A549 (cell line): Measurements from ENCODE around the gene CDK5RAP2.

ENCODE experiments used
- CHD4 ChIP-seq: fragments of 200-600 bp; sonication (generic); IDR thresholded peaks from 2 replicates; pipeline ENCODE4 v1.6.1; 2016; ENCODE audit warnings: antibody characterized with exemption, mild to moderate bottlenecking, borderline replicate concordance
- CTCF ChIP-seq: fragments of >200 bp; sonication (Bioruptor Twin); formaldehyde crosslinking; IDR thresholded peaks from 3 replicates; pipeline ENCODE4 v1.5.1; 2016
- E2F6 ChIP-seq: IDR thresholded peaks from 2 replicates; pipeline ENCODE4 v1.6.1; 2012; ENCODE audit warnings: low read depth, borderline replicate concordance
- EP300 ChIP-seq, 2 experiments: fragments of >200 bp; sonication (Bioruptor Twin); formaldehyde crosslinking; IDR thresholded peaks; 2 replicates in 1 of 2; 3 replicates in 1 of 2; pipeline ENCODE4 v1.6.1; 2016 to 2017
- FOSL2 ChIP-seq, 2 experiments: fragments of 450-650 bp in 1 of 2; fragments of >200 bp in 1 of 2; sonication (Bioruptor Twin) in 1 of 2; formaldehyde crosslinking; IDR thresholded peaks; 2 replicates each; pipeline versions ENCODE4 v1.5.0 to v1.6.1; 2016 to 2020; ENCODE audit warnings: mild to moderate bottlenecking in 1 of 2, moderate library complexity in 1 of 2
- HDAC2 ChIP-seq: fragments of 200-600 bp; sonication (generic); IDR thresholded peaks from 2 replicates; pipeline ENCODE4 v1.6.1; 2016
- MAFK ChIP-seq: fragments of 450-650 bp; IDR thresholded peaks from 2 replicates; pipeline ENCODE4 v1.6.1; 2014; ENCODE audit not compliant: partially characterized antibody
- POLR2A ChIP-seq: IDR thresholded peaks from 2 replicates; pipeline ENCODE4 v1.6.1; 2012; ENCODE audit warnings: mild to moderate bottlenecking, low read length
- RAD21 ChIP-seq, 2 experiments: fragments of >200 bp in 1 of 2; sonication (Bioruptor Twin) in 1 of 2; formaldehyde crosslinking in 1 of 2; IDR thresholded peaks in 1 of 2; conservative IDR thresholded peaks in 1 of 2; 2 replicates in 1 of 2; 3 replicates in 1 of 2; pipeline ENCODE4 v1.6.1; 2012 to 2018; ENCODE audit warnings: inconsistent platforms in 1 of 2
- RARB ChIP-seq: fragments of 250-450 bp; sonication (Bioruptor Pico); IDR thresholded peaks from 2 replicates; pipeline ENCODE4 v1.8.0; 2021; ENCODE audit warnings: mild to moderate bottlenecking, moderate library complexity
- SMC3 ChIP-seq: fragments of >200 bp; sonication (Bioruptor Twin); formaldehyde crosslinking; IDR thresholded peaks from 3 replicates; pipeline ENCODE4 v1.6.1; 2018; ENCODE audit warnings: inconsistent platforms

- no peak for TF ChIP-seq POLR2A
- TF ChIP-seq CTCF: no peak
- no peak for TF ChIP-seq MAFK
- TF ChIP-seq EP300 (IDR thresholded peaks at IDR 0.05): no peak
- no peak for TF ChIP-seq E2F6
- no peak for TF ChIP-seq FOSL2 (IDR thresholded peaks at IDR 0.05)
- no peak for TF ChIP-seq FOSL2 (CRISPR knock-in tag; IDR thresholded peaks at IDR 0.05)
- TF ChIP-seq CHD4: no peak
- no peak for TF ChIP-seq RAD21 (conservative IDR thresholded peaks at IDR 0.05 in 1 of 2, IDR thresholded peaks at IDR 0.05 in 1 of 2)
- no peak for TF ChIP-seq SMC3
- TF ChIP-seq HDAC2: no peak
- TF ChIP-seq RARB (CRISPR knock-in tag): no peak
These were observed 125.5 kb downstream of the CDK5RAP2 start for GRCh38 chr9:120454467-120454866.
